Spleen (tissue), 7 donors: ENCODE results near the gene PRELID3B.

Source experiments
- POLR2A ChIP-seq, 3 donors: fragments of 450-650 bp; IDR thresholded peaks; one replicate each; pipeline ENCODE4 v1.5.1; 2017; ENCODE audit warnings: antibody characterized with exemption in 3 of 3, mild to moderate bottlenecking in 1 of 3
- POLR2AphosphoS5 ChIP-seq, 3 donors: sonication (generic); formaldehyde crosslinking; IDR thresholded peaks; one replicate each; pipeline ENCODE4 v1.5.1; 2017; ENCODE audit warnings: antibody characterized with exemption in 3 of 3
- TF ChIP-seq, protein P1 (sequence below), 11 experiments: fragments of 200-600 bp in 7 of 11; fragments of 450-650 bp in 4 of 11; sonication (generic) in 4 of 11; IDR thresholded peaks in 8 of 11; conservative IDR thresholded peaks in 3 of 11; 1 replicate in 7 of 11; 2 replicates in 4 of 11; pipeline versions ENCODE4 v1.4.0 to v1.8.0; 2016 to 2021; ENCODE audit warnings: antibody characterized with exemption in 11 of 11, inconsistent platforms in 4 of 11, mild to moderate bottlenecking in 1 of 11
- donor health status: DM: no; HTN: no; CAD: no; lungs with moderate emphysema.
- donor health status: DM: no; HTN: no; CAD: no.
- donor health status: DM: no; HTN: no; CAD: no.

GRCh38 chr20:59055302-59055701, 12.7 kb upstream of the PRELID3B start:
- TF ChIP-seq, protein P1, sequence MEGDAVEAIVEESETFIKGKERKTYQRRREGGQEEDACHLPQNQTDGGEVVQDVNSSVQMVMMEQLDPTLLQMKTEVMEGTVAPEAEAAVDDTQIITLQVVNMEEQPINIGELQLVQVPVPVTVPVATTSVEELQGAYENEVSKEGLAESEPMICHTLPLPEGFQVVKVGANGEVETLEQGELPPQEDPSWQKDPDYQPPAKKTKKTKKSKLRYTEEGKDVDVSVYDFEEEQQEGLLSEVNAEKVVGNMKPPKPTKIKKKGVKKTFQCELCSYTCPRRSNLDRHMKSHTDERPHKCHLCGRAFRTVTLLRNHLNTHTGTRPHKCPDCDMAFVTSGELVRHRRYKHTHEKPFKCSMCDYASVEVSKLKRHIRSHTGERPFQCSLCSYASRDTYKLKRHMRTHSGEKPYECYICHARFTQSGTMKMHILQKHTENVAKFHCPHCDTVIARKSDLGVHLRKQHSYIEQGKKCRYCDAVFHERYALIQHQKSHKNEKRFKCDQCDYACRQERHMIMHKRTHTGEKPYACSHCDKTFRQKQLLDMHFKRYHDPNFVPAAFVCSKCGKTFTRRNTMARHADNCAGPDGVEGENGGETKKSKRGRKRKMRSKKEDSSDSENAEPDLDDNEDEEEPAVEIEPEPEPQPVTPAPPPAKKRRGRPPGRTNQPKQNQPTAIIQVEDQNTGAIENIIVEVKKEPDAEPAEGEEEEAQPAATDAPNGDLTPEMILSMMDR (IDR thresholded peaks at IDR 0.05 in 8 of 11, conservative IDR thresholded peaks at IDR 0.05 in 3 of 11), result peak in 8 of 11 experiments; percentile 15 to 47 (median 28)
- TF ChIP-seq POLR2AphosphoS5 (IDR thresholded peaks at IDR 0.05) (no peak), POLR2A (IDR thresholded peaks at IDR 0.05) (no peak)
